GM18498 (cell line): ENCODE results near the gene UFSP2.

Source experiments
- ATAC-seq: cut with Tn5 transposase; IDR thresholded peaks from one replicate; pipeline ENCODE4 v1.9.1; 2021; ENCODE audit warnings: mild to moderate bottlenecking, moderate library complexity; ENCODE audit not compliant: unreplicated experiment

Gene UFSP2, protein sequence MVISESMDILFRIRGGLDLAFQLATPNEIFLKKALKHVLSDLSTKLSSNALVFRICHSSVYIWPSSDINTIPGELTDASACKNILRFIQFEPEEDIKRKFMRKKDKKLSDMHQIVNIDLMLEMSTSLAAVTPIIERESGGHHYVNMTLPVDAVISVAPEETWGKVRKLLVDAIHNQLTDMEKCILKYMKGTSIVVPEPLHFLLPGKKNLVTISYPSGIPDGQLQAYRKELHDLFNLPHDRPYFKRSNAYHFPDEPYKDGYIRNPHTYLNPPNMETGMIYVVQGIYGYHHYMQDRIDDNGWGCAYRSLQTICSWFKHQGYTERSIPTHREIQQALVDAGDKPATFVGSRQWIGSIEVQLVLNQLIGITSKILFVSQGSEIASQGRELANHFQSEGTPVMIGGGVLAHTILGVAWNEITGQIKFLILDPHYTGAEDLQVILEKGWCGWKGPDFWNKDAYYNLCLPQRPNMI

GRCh38 chr4:185425647-185426352 lies at the start of gene UFSP2:
TSS of gene UFSP2 (minus strand) at chr4:185425964. CDS start at chr4:185425868, 96 bp downstream.
- ATAC-seq = peak; percentile 96

GRCh38 chr4:185473247-185473646 lies 47.5 kb upstream of the UFSP2 start:
- no peak for ATAC-seq

DNA sequence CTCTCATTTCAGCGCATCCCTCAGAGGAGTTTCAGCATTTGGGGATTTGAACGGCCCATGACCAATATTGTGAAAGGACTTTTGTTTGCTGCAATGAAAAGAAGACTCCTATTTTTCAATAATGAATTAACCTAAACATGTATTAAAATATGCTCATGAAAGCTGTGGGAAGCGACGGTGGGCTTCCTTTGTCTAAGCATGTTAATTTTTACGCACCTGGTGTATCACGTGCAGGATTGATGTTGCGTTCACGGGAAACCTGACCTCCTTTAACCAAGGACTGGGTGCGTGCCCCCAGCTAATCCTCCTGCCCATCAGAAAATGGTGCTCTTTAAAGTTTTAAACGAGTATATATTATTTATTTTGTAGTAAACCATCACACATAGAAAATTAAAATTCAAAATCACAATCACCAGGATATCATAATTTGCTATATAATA lies 46.4 kb upstream of the UFSP2 start:
- no peak for ATAC-seq

DNA sequence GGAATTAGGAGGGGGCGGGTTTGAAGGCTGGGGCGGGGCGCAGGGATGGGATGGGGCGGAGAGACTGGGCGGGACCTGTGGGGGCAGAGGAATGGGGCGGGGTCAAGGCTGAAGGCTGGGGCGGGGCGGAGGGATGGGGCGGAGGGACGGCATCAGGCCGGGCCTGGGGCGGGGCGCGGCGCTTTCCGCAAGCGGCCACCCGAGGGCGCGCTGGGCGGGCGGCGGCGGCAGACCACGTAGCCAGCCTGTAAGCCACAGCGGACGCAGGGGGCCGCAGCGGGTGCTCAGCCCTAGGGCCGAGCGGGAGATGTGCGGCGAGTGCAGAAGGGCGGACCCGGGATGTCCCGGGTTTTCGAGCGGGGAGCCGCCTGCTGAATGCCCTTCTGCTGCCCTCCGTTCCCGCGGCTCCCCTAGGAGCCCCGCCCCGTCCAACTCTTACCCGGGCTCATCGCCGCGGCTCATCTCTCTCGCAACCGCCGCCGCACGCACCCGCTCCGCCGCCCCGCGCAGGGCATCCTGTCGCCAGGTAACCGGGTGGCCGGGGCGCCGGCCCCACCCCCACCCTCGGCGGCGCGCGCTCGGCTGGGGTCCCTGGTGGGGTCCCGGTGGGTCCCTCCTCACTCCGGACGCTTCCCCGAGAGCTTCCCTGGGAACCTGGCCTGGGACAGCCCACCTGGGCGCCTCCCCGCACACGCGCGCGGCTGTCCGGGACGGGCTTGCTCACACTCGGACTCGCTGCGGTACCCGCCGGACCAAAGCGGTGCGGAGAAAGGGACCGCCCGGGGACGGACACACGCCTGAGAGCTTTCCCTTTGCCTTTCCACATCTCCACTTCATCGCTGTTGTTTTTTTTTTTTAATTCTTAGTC lies 45.7 kb upstream of the UFSP2 start, which contains the start of gene CCDC110:
Gene CCDC110, minus strand, starts transcription at position 499 of the 868 bp plus-strand sequence. Its CDS starts 50 bp downstream, at position 449.
- peak; percentile 93 for ATAC-seq

DNA sequence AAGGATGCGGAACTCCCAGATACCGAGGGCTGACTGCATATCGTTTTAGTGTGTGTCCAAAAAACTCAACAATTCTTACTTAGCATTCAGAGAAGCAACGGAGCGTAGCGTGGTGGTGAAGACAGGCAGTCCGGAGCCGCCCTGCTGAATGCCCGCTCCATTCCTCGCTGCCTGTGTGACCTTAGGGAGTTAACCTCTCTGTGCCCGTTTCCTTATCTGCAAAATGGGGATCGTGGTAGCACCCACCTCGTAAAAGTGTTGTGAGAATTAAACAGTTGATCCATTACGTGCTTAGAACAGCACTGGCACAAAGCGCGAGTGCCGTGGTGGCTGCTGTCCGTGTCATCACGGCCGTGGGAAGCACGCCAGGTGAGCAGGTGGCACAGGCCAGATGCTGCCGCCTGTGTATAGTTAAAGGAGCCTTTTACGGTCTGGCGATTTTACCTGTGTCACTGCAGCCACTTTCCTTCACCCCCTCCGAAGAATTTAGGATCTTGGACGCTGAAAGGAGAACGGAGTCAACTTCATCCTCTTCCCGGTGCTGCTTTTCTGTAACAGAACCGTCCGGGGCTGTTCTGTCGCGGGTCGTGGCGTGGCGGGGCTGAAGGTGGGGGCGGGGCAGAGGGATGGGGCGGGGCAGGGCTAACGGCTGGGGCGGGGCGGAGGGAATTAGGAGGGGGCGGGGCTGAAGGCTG lies 44.9 kb upstream of the UFSP2 start:
- peak; percentile 1 for ATAC-seq

DNA sequence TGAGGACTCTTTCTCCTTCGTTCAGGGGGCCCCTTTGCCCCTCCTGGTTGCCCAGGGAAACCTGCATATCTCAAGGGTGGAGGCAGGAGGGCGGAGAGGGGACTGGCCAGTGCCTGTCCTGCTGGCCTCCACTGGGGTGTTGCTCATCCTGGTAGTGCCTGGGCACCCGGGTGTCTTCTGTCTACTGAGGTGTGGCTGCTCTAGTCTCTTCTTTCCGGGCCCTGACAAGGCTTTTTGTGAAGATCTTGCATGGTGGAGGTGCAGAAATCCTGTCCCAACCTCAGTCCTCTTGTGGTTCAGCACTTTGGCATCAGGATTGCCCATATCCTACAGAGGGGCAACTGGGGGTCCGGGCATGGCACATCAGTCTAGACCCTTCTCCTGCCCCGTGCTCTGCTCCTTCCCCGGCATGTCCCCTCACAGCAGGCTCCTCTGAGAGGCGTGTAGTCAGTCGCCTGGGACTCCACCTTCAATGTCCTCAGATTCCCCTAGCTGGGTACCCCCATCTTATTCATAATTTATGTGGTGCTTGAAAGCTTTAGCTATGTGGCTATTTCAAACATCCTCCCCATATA lies 43.9 kb upstream of the UFSP2 start:
- ATAC-seq = no peak

DNA sequence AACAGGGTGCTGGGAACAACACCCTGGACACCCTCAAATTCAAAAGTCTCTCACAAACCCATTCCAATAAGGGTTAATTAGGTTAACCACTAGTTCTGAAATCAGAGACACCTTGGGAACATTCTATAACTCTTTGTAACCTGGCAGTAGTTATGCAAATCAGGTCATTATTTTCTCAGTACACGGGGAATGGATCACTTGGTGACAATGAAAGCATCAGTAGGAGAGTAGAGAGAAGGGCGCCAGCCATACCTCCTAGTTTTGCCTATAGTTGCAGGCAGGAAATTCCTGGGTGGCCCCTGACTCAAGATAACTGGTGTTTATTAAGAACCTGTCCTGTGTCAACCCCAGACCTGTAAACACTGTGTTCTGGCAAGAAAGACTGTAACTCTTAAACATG lies 43.2 kb upstream of the UFSP2 start:
- no peak for ATAC-seq

DNA sequence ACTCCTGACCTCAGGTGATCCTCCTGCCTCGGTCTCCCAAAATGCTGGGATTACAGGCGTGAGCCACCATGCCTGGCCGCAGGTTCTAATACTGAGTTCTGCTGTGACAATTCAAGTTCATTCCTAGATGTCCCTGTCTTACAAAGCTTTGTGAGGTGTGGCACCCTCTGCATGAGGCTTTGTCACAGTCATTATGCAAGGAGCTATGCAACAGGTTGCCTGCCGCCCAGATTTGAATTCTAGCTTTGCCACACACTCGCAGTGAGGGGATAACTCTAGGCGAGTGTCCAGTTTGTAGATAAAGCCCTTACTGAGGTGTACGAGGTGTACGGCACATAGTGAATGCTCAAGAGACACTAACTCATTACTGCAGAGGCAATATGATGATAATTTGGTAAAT lies 42.2 kb upstream of the UFSP2 start:
- no peak for ATAC-seq

GRCh38 chr4:185467101-185467500 lies 41.3 kb upstream of the UFSP2 start:
- no peak for ATAC-seq

DNA sequence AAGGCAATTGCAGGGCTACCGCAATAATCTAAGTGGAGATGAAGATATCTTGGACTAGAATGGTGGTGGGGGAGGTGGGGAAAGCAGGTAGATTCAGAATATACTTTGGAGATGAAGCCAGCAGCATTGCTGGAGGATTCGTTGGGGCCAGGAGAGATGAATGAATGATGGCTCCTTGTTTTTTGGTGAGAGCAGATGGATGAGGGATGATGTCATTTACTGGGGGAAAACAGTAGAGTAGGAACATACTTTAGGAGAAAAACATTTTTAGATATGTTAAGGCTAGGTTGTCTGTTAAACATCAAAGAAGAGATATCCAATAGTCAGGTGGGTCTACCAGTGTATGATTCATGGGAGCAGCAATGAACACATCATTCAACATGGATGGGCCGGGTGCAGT lies 39.9 kb upstream of the UFSP2 start:
- ATAC-seq = no peak

- no peak for ATAC-seq
These were observed 39.1 kb upstream of the UFSP2 start for GRCh38 chr4:185464887-185465286.

GRCh38 chr4:185464183-185464582 lies 38.4 kb upstream of the UFSP2 start:
- no peak for ATAC-seq

DNA sequence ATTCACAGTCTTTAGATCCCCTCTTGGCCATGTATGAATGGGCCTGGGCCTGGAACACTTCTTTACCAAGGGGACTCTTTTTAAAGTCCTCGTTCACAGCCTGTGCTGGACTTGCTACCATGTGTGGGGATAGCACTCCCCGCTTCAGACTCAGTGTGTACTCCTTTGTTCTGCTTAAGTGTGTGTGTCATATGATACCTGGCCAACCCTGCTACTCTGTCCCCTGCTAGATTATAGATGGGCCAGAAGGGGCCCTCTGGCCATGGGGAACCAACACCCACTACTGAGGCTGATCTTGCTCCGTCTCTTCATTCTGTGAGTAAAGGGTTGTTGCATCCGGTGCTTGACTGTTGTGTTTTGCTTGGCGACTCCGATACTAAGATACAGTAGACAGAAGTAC lies 37.8 kb upstream of the UFSP2 start:
- ATAC-seq = no peak

DNA sequence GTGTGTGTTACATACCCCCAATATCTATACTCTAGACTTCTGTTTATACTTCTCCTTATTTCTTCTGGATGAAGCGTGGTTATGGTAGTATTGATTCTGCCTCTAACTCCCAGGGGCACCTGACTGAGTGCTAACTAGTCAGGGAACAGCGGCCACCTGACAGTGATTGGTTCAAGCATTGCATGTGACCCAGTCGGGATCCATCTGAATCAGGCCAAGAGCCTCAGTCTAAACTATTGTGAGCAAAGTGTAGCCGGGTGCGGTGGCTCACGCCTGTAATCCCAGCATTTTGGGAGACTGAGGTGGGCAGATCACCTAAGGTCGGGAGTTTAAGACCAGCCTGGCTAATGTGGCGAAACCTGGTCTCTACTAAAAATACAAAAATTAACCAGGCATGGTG lies 35.8 kb upstream of the UFSP2 start:
- no peak for ATAC-seq

- no peak for ATAC-seq
These were observed 31.4 kb upstream of the UFSP2 start for GRCh38 chr4:185457136-185457535.

- no peak for ATAC-seq
These were observed 30.4 kb upstream of the UFSP2 start for GRCh38 chr4:185456131-185456530.

DNA sequence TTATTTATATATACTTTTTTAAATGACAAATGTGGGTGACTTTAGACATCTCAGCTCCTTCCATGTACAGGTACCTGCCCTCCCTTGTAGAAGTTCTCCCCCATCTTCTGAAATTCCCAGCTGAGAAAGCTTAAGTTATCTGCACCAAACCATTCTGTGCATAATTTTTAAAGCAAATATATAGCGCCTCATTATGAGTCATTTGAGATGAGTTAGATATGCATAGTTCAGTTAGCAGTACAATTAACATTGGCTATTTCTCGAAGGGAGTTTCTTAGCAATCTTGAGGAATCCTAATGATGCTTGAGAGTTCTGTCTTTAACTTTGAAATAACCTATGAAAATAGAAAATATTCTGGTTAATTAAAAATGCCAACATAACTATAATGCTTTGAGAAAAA lies 19.4 kb upstream of the UFSP2 start:
- no peak for ATAC-seq

DNA sequence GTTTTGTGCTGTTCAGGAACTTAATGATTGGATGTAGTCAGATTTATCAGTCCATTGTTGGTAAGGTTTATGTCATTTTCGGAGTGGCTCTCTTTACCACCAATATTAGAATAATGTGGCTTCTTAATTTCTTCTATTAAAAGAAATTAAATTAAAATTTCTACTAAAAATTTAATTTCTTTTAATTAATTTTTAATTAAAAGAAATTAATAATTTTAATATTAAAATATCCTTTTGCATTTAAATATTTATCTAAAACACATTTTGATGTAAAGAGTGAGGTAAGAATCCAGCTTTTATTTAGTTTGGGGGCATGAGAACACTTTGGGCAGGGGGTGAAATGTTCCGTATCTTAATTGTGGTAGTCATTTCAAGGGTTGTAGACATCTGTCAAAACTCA lies 15.7 kb upstream of the UFSP2 start:
- no peak for ATAC-seq

- ATAC-seq = no peak
These were observed 12.0 kb upstream of the UFSP2 start for GRCh38 chr4:185437809-185438208.

- no peak for ATAC-seq
These were observed 9.7 kb upstream of the UFSP2 start for GRCh38 chr4:185435466-185435865.
